Erythroblast (primary cell): Measurements from ENCODE around the gene RNPS1.

Source experiments
- GATA1 ChIP-seq: IDR thresholded peaks from 2 replicates; pipeline ENCODE4 v1.6.1; 2011; ENCODE audit warnings: low read depth, mild to moderate bottlenecking, control low read depth, low read length, moderate library complexity
- POLR2A ChIP-seq: IDR thresholded peaks from 2 replicates; pipeline ENCODE4 v1.6.1; 2011; ENCODE audit warnings: mild to moderate bottlenecking, low read length

DNA sequence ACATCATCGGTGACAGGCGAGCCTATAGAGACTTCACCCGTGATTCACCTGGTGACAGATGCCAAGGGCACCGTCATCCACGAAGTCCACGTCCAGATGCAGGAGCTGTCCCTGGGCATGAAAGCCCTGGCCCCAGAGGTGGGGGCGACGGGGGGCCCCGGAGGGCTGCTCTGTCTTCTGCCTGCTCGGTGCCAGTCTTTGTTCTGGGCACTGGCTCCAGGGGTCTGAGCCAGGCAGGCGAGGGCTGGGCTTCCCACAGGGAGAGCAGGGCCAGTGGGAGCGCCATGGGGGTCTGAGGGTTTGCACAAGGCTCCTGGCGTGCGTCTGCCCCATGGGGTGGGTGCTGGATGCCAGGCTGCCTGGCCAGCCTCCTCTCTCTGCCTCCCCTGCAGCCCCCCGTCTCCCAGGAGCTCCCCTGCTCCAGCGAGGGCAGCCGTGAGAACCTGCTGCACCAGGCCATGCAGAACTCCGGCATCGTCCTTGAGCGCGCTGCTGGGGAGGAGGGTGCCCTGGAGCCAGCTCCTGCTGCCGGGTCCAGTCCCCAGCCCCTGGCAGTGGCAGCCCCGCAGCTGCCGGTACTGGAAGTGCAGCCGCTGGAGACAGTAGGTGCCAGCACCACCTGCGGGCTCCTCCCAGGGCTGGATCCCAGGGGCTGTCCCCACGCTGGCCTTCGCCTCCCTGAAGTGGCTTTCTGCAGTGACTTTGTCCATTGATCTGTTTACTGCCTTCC lies 34.7 kb downstream of the RNPS1 start:
- TF ChIP-seq GATA1 (no peak), POLR2A (no peak)
